Measurements from ENCODE around the gene MED1.

Gene MED1

GRCh38 chr17:39402890-39403605, 48.0 kb downstream of the MED1 start:
- H3K4me2 ChIP-seq (ENCODE audit: low read length): peak overlapping the region; percentile 45
- H3K4me1 ChIP-seq (ENCODE audit: control insufficient read depth in 1 of 2, insufficient read depth in 2 of 2, low read length in 2 of 2): peaks cover 0 to 7% of the 10 kb centered on the region in 2 experiments
- H2AFZ ChIP-seq (ENCODE audit: insufficient read depth, low read length, poor library complexity): no peak overlapping the region
- H3K18ac ChIP-seq (ENCODE audit: low read length): no peak overlapping the region
- no peak overlapping the region for H3K4me3 ChIP-seq (ENCODE audit: low read depth, low read length)
- H2AK5ac ChIP-seq (ENCODE audit: low read length): no peak overlapping the region
- no peak overlapping the region for H2BK12ac ChIP-seq (ENCODE audit: low read length)
- H3K36me3 ChIP-seq (ENCODE audit: control insufficient read depth in 1 of 2, insufficient read depth in 2 of 2, low read length in 2 of 2): peaks cover 4 to 9% of the 10 kb centered on the region in 2 experiments
- H3K14ac ChIP-seq (ENCODE audit: low read length): no peak overlapping the region
- peak in 1 of 2 donors; percentile 41 for DNase-seq
- no peak overlapping the region for H3K4ac ChIP-seq (ENCODE audit: low read depth, low read length)
- no CpG with 5 or more reads among the region's 22 CpGs for WGBS (ENCODE audit: extremely low coverage, insufficient coverage, insufficient read length)
- H3K9ac ChIP-seq (ENCODE audit: low read length): no peak overlapping the region
- H2BK5ac ChIP-seq (ENCODE audit: low read depth, low read length, poor library complexity): no peak overlapping the region
- no peak overlapping the region for H4K8ac ChIP-seq (ENCODE audit: low read depth, low read length)
- H3K27me3 ChIP-seq (ENCODE audit: insufficient read depth, low read length): no peaks in the 10 kb centered on the region
- H4K12ac ChIP-seq (ENCODE audit: low read depth, low read length): no peak overlapping the region
- peaks cover 2% of the 10 kb centered on the region for H3K79me2 ChIP-seq (ENCODE audit: control insufficient read depth, insufficient read depth, low read length, poor library complexity)
- H3K79me1 ChIP-seq (ENCODE audit: low read length): peaks cover 8% of the 10 kb centered on the region
- no peak overlapping the region for H4K91ac ChIP-seq (ENCODE audit: low read depth, low read length)
- no peak overlapping the region for H3K23ac ChIP-seq (ENCODE audit: low read length)
- no peaks in the 10 kb centered on the region for H3K9me3 ChIP-seq (ENCODE audit: insufficient read depth, low read depth, low read length)
- no peak overlapping the region for H2BK120ac ChIP-seq (ENCODE audit: insufficient read depth, low read length, poor library complexity)
- no peak overlapping the region for H3K27ac ChIP-seq (ENCODE audit: low read depth, low read length)

- H2BK120ac ChIP-seq (ENCODE audit: insufficient read depth, low read length, poor library complexity): no peak overlapping the region
- no peak overlapping the region for H3K18ac ChIP-seq (ENCODE audit: low read length)
- peaks cover 8% of the 10 kb centered on the region for H3K79me1 ChIP-seq (ENCODE audit: low read length)
- no peak overlapping the region for H4K8ac ChIP-seq (ENCODE audit: low read depth, low read length)
- no peak overlapping the region for H2BK5ac ChIP-seq (ENCODE audit: low read depth, low read length, poor library complexity)
- peak overlapping the region; percentile 81 for H2AFZ ChIP-seq (ENCODE audit: insufficient read depth, low read length, poor library complexity)
- no peak overlapping the region for H4K91ac ChIP-seq (ENCODE audit: low read depth, low read length)
- no peak overlapping the region for H3K4ac ChIP-seq (ENCODE audit: low read depth, low read length)
- peak overlapping the region; percentile 87 for H3K4me2 ChIP-seq (ENCODE audit: low read length)
- H3K23ac ChIP-seq (ENCODE audit: low read length): no peak overlapping the region
- H3K14ac ChIP-seq (ENCODE audit: low read length): no peak overlapping the region
- H3K9me3 ChIP-seq (ENCODE audit: insufficient read depth, low read depth, low read length): no peaks in the 10 kb centered on the region
- no peak overlapping the region for H2AK5ac ChIP-seq (ENCODE audit: low read length)
- peaks cover 0 to 7% of the 10 kb centered on the region in 2 experiments for H3K4me1 ChIP-seq (ENCODE audit: control insufficient read depth in 1 of 2, insufficient read depth in 2 of 2, low read length in 2 of 2)
- peaks cover 0 to 3% of the 10 kb centered on the region in 2 experiments for H3K36me3 ChIP-seq (ENCODE audit: control insufficient read depth in 1 of 2, insufficient read depth in 2 of 2, low read length in 2 of 2)
- H2BK12ac ChIP-seq (ENCODE audit: low read length): no peak overlapping the region
- no CpG with 5 or more reads among the region's 53 CpGs for WGBS (ENCODE audit: extremely low coverage, insufficient coverage, insufficient read length)
- peak overlapping the region; percentile 97 for H3K4me3 ChIP-seq (ENCODE audit: low read depth, low read length)
- peak; percentile 93 to 96 for DNase-seq
- H3K27ac ChIP-seq (ENCODE audit: low read depth, low read length): no peak overlapping the region
- no peaks in the 10 kb centered on the region for H3K27me3 ChIP-seq (ENCODE audit: insufficient read depth, low read length)
- H3K9ac ChIP-seq (ENCODE audit: low read length): no peak overlapping the region
- H4K12ac ChIP-seq (ENCODE audit: low read depth, low read length): no peak overlapping the region
- peaks cover 2% of the 10 kb centered on the region for H3K79me2 ChIP-seq (ENCODE audit: control insufficient read depth, insufficient read depth, low read length, poor library complexity)
Observed at GRCh38 chr17:39402244-39402889, 48.7 kb downstream of the MED1 start.

GRCh38 chr17:39401412-39402243, 49.4 kb downstream of the MED1 start, which contains the start of gene FBXL20:
FBXL20 (minus strand) TSS chr17:39401626; CDS start chr17:39401402, 224 bp downstream.
- no CpG with 5 or more reads among the region's 86 CpGs for WGBS (ENCODE audit: extremely low coverage, insufficient coverage, insufficient read length)
- peaks cover 2% of the 10 kb centered on the region for H3K79me2 ChIP-seq (ENCODE audit: control insufficient read depth, insufficient read depth, low read length, poor library complexity)
- H2AK5ac ChIP-seq (ENCODE audit: low read length): no peak within 1 kb of the TSS
- peak within 1 kb of the TSS; percentile 99 for H3K4me2 ChIP-seq (ENCODE audit: low read length)
- H3K27ac ChIP-seq (ENCODE audit: low read depth, low read length): peak within 1 kb of the TSS; percentile 5
- H3K4ac ChIP-seq (ENCODE audit: low read depth, low read length): peak within 1 kb of the TSS; percentile 17
- H3K9ac ChIP-seq (ENCODE audit: low read length): peak within 1 kb of the TSS; percentile 95
- H3K9me3 ChIP-seq (ENCODE audit: insufficient read depth, low read depth, low read length): no peaks in the 10 kb centered on the region
- H4K91ac ChIP-seq (ENCODE audit: low read depth, low read length): peak within 1 kb of the TSS; percentile 20
- H4K8ac ChIP-seq (ENCODE audit: low read depth, low read length): peak within 1 kb of the TSS; percentile 64
- H3K4me1 ChIP-seq (ENCODE audit: control insufficient read depth in 1 of 2, insufficient read depth in 2 of 2, low read length in 2 of 2): peaks cover 0 to 7% of the 10 kb centered on the region in 2 experiments
- peak; percentile 87 to 96 for DNase-seq
- H3K4me3 ChIP-seq (ENCODE audit: low read depth, low read length): peak within 1 kb of the TSS; percentile 98
- H2AFZ ChIP-seq (ENCODE audit: insufficient read depth, low read length, poor library complexity): peak within 1 kb of the TSS; percentile 81
- no peaks in the 10 kb centered on the region for H3K27me3 ChIP-seq (ENCODE audit: insufficient read depth, low read length)
- H3K79me1 ChIP-seq (ENCODE audit: low read length): peaks cover 8% of the 10 kb centered on the region
- peak within 1 kb of the TSS; percentile 8 for H2BK120ac ChIP-seq (ENCODE audit: insufficient read depth, low read length, poor library complexity)
- H4K12ac ChIP-seq (ENCODE audit: low read depth, low read length): peak within 1 kb of the TSS; percentile 32
- H2BK5ac ChIP-seq (ENCODE audit: low read depth, low read length, poor library complexity): no peak within 1 kb of the TSS
- H3K23ac ChIP-seq (ENCODE audit: low read length): no peak within 1 kb of the TSS
- peak within 1 kb of the TSS; percentile 26 for H3K14ac ChIP-seq (ENCODE audit: low read length)
- no peaks in the 10 kb centered on the region for H3K36me3 ChIP-seq (ENCODE audit: control insufficient read depth in 1 of 2, insufficient read depth in 2 of 2, low read length in 2 of 2)
- no peak within 1 kb of the TSS for H2BK12ac ChIP-seq (ENCODE audit: low read length)
- peak within 1 kb of the TSS; percentile 67 for H3K18ac ChIP-seq (ENCODE audit: low read length)
